Activated T-cell treated with anti-CD3 and anti-CD28 coated beads, Interleukin-2, amount 50 U/mL, for 24 hours (primary cell): ENCODE measurements around the gene RAD50.

Experiments used
- DNase-seq: peaks from one replicate; pipeline ENCODE4 v3.0.0-alpha.2; 2020
- H3K27ac Mint-ChIP-seq: 2 replicates; pipeline ENCODE4 v1.8.0; 2020; ENCODE audit warnings: mild to moderate bottlenecking, mixed read lengths
- H3K27me3 Mint-ChIP-seq: 2 replicates; pipeline ENCODE4 v1.8.0; 2020; ENCODE audit warnings: mixed read lengths
- H3K36me3 Mint-ChIP-seq: 2 replicates; pipeline ENCODE4 v1.8.0; 2020; ENCODE audit warnings: low read depth, mixed read lengths
- H3K4me1 Mint-ChIP-seq: 2 replicates; pipeline ENCODE4 v1.8.0; 2020; ENCODE audit warnings: low read depth, mixed read lengths
- H3K4me3 Mint-ChIP-seq: 2 replicates; pipeline ENCODE4 v1.8.0; 2020; ENCODE audit warnings: mild to moderate bottlenecking, moderate library complexity, mixed read lengths
- H3K9me3 Mint-ChIP-seq: 2 replicates; pipeline ENCODE4 v1.8.0; 2020; ENCODE audit warnings: mixed read lengths

RAD50 gene

GRCh38 chr5:132667309-132667708, 110.5 kb downstream of the RAD50 start:
- no peak for DNase-seq
- H3K4me1 Mint-ChIP-seq, result peaks cover 23% of the 10 kb centered on the region
- peaks cover 3% of the 10 kb centered on the region for H3K27me3 Mint-ChIP-seq
- H3K4me3 Mint-ChIP-seq, result no peak overlapping the region
- H3K27ac Mint-ChIP-seq, result no peak overlapping the region
- no peaks in the 10 kb centered on the region for H3K36me3 Mint-ChIP-seq
- H3K9me3 Mint-ChIP-seq, result no peaks in the 10 kb centered on the region

GRCh38 chr5:132667761-132668705, 111.3 kb downstream of the RAD50 start:
- Mint-ChIP-seq H3K36me3 (no peaks in the 10 kb centered on the region), H3K9me3 (no peaks in the 10 kb centered on the region), H3K27me3 (peaks cover 3% of the 10 kb centered on the region), H3K27ac (no peak overlapping the region), H3K4me1 (peaks cover 18% of the 10 kb centered on the region), H3K4me3 (no peak overlapping the region)
- DNase-seq, result no peak

DNA sequence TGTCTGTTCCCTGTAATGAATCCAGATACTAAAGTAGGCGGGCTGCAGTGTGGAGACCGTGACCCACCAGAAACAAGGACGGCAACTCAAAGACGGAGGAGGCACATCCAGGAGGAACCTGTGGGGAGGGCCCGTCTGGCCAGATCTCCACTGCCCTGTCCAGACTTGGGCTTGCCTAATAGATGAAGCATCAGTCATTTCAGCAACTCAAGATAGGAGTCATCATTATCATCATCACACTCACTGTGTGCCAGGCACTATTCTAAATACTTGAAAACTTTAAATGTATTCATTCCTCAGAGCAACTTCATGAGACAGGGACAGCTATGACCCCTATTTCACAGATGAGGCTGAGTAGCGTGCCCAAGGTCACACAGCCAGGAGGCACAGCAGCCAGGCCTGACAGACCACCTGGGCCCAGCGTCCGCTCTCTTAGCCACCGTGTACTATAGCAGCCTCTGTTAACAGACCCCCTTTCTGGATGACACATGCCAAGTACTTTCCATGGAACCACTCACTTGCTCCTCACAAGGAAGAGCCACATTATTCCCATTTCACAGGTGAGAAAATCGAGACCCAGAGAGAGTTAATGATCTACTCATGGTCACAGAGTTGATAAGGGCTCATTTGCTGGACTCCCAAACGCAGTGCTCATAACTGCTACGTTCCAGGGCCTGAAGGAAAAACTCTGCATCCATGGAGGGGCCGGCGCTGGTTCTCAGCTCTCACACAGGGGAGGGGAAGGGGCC, 112.1 kb downstream of the RAD50 start:
- DNase-seq, result no peak
- no peaks in the 10 kb centered on the region for H3K36me3 Mint-ChIP-seq
- no peak overlapping the region for H3K27ac Mint-ChIP-seq
- peaks cover 3% of the 10 kb centered on the region for H3K27me3 Mint-ChIP-seq
- no peak overlapping the region for H3K4me3 Mint-ChIP-seq
- no peaks in the 10 kb centered on the region for H3K9me3 Mint-ChIP-seq
- peaks cover 16% of the 10 kb centered on the region for H3K4me1 Mint-ChIP-seq

- Mint-ChIP-seq H3K36me3 (no peaks in the 10 kb centered on the region), H3K9me3 (no peaks in the 10 kb centered on the region), H3K4me1 (peaks cover 16% of the 10 kb centered on the region), H3K27ac (no peak overlapping the region), H3K4me3 (no peak overlapping the region), H3K27me3 (peaks cover 3% of the 10 kb centered on the region)
- DNase-seq, result no peak
Observed at GRCh38 chr5:132669455-132669820, 112.7 kb downstream of the RAD50 start.

GRCh38 chr5:132669966-132670882, 113.4 kb downstream of the RAD50 start:
- Mint-ChIP-seq H3K27ac (no peak overlapping the region), H3K4me3 (no peak overlapping the region), H3K36me3 (no peaks in the 10 kb centered on the region), H3K9me3 (no peaks in the 10 kb centered on the region), H3K27me3 (peaks cover 3% of the 10 kb centered on the region), H3K4me1 (peaks cover 22% of the 10 kb centered on the region)
- no peak for DNase-seq

- H3K36me3 Mint-ChIP-seq, result no peaks in the 10 kb centered on the region
- DNase-seq, result no peak
- H3K9me3 Mint-ChIP-seq, result no peaks in the 10 kb centered on the region
- H3K27ac Mint-ChIP-seq, result no peak overlapping the region
- H3K27me3 Mint-ChIP-seq, result peaks cover 3% of the 10 kb centered on the region
- H3K4me3 Mint-ChIP-seq, result no peak overlapping the region
- peaks cover 23% of the 10 kb centered on the region for H3K4me1 Mint-ChIP-seq
Observed at GRCh38 chr5:132671000-132671399, 114.2 kb downstream of the RAD50 start.

DNA sequence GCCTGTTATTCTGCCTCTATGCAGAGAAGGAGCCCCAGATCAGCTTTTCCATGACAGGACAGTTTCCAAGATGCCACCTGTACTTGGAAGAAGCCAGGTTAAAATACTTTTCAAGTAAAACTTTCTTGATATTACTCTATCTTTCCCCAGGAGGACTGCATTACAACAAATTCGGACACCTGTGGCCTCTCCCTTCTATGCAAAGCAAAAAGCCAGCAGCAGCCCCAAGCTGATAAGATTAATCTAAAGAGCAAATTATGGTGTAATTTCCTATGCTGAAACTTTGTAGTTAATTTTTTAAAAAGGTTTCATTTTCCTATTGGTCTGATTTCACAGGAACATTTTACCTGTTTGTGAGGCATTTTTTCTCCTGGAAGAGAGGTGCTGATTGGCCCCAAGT, 116.7 kb downstream of the RAD50 start:
- H3K36me3 Mint-ChIP-seq, result no peaks in the 10 kb centered on the region
- no peaks in the 10 kb centered on the region for H3K9me3 Mint-ChIP-seq
- peak overlapping the region; percentile 16 for H3K27ac Mint-ChIP-seq
- H3K27me3 Mint-ChIP-seq, result peaks cover 3% of the 10 kb centered on the region
- H3K4me3 Mint-ChIP-seq, result no peak overlapping the region
- no peak for DNase-seq
- peaks cover 22% of the 10 kb centered on the region for H3K4me1 Mint-ChIP-seq

GRCh38 chr5:132673939-132674630, 117.3 kb downstream of the RAD50 start, which contains the start of gene IL4:
TSS of gene IL4 (plus strand) at chr5:132673989. CDS start at chr5:132674051, 62 bp downstream.
- H3K36me3 Mint-ChIP-seq, result no peaks in the 10 kb centered on the region
- H3K4me1 Mint-ChIP-seq, result peaks cover 22% of the 10 kb centered on the region
- H3K4me3 Mint-ChIP-seq, result peak within 1 kb of the TSS; percentile 34
- H3K27me3 Mint-ChIP-seq, result no peaks in the 10 kb centered on the region
- no peak for DNase-seq
- no peaks in the 10 kb centered on the region for H3K9me3 Mint-ChIP-seq
- H3K27ac Mint-ChIP-seq, result peak within 1 kb of the TSS; percentile 82

- Mint-ChIP-seq H3K9me3 (no peaks in the 10 kb centered on the region), H3K4me1 (peaks cover 22% of the 10 kb centered on the region), H3K36me3 (no peaks in the 10 kb centered on the region), H3K27ac (peak overlapping the region; percentile 82), H3K27me3 (no peaks in the 10 kb centered on the region), H3K4me3 (peak overlapping the region; percentile 34)
- DNase-seq, result no peak
Observed at GRCh38 chr5:132674671-132675506, 118.1 kb downstream of the RAD50 start.

- Mint-ChIP-seq H3K27ac (no peak overlapping the region), H3K9me3 (no peaks in the 10 kb centered on the region), H3K4me3 (no peak overlapping the region), H3K4me1 (peaks cover 22% of the 10 kb centered on the region), H3K27me3 (no peaks in the 10 kb centered on the region), H3K36me3 (no peaks in the 10 kb centered on the region)
- no peak for DNase-seq
Observed at GRCh38 chr5:132675936-132676689, 119.3 kb downstream of the RAD50 start.

GRCh38 chr5:132677191-132677590, 120.4 kb downstream of the RAD50 start:
- no peaks in the 10 kb centered on the region for H3K27me3 Mint-ChIP-seq
- H3K4me3 Mint-ChIP-seq, result no peak overlapping the region
- H3K27ac Mint-ChIP-seq, result no peak overlapping the region
- H3K9me3 Mint-ChIP-seq, result no peaks in the 10 kb centered on the region
- H3K4me1 Mint-ChIP-seq, result peaks cover 22% of the 10 kb centered on the region
- no peaks in the 10 kb centered on the region for H3K36me3 Mint-ChIP-seq
- no peak for DNase-seq

- H3K27me3 Mint-ChIP-seq, result no peaks in the 10 kb centered on the region
- no peak overlapping the region for H3K4me3 Mint-ChIP-seq
- no peaks in the 10 kb centered on the region for H3K36me3 Mint-ChIP-seq
- H3K9me3 Mint-ChIP-seq, result no peaks in the 10 kb centered on the region
- peaks cover 22% of the 10 kb centered on the region for H3K4me1 Mint-ChIP-seq
- no peak overlapping the region for H3K27ac Mint-ChIP-seq
- DNase-seq, result no peak
Observed at GRCh38 chr5:132677682-132678400, 121.1 kb downstream of the RAD50 start.
